ENCODE measurements around the gene LPIN2. TPM values are rescaled to one million over a fixed set of nuclear protein-coding genes. Genes with fewer than 3 reads are reported as not detected.
"Not testable (repeated sequence)": the region's sequence is repeated elsewhere in the genome, so short reads cannot be mapped to it uniquely, and the experiment has no call there.

LPIN2 gene
- total and polyA plus RNA-seq, 5 donors from 2014 or later, result 39.3 to 61.2 (median 48.2) TPM

DNA sequence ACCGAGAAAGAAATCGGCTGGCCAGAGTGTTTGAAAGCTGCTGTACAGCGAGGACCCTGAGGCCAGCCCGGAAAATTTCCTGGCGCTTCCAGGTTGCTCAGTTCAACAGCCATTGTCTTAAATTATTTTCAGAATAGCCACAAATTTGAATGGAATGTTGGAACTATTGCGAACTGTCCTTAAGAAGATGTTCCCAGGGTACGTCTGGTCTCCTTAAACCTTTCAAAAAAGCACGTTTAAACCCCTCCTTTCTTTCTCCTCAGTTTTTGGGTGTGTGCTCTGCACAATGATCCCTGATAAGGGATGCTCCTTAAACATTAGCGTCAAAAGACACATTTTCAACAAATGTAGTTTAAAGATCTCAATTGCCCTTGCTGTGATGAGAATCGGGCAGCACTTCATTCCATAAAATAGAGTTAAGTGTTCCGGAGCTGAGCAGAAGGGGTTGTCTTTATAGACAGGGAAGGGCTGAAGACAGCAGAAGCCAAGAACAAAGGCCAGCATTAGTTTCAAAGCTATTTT, 14.5 kb upstream of the LPIN2 start:
- H3K27me3 ChIP-seq (ENCODE audit: control insufficient read depth, insufficient read depth, low read length), result no peaks in the 10 kb centered on the region
- H3K4me3 ChIP-seq (ENCODE audit: low read depth, low read length), result no peak overlapping the region
- no peak overlapping the region for H3K27ac ChIP-seq (ENCODE audit: insufficient read depth, low read length, poor library complexity, severe bottlenecking)
- Mint-ChIP-seq H3K36me3 (no peaks in the 10 kb centered on the region), H3K4me3 (no peak overlapping the region), H3K4me1 (no peaks in the 10 kb centered on the region), H3K27me3 (peaks cover 11% of the 10 kb centered on the region), H3K9me3 (no peaks in the 10 kb centered on the region), H3K27ac (no peak overlapping the region)
- H3K9me3 ChIP-seq (ENCODE audit: control insufficient read depth in 2 of 2, low read length in 2 of 2), result no peaks in the 10 kb centered on the region
- no peaks in the 10 kb centered on the region for H3K36me3 ChIP-seq (ENCODE audit: control insufficient read depth, insufficient read depth, low read length)
- ATAC-seq (ENCODE audit: low read depth in 2 of 2) (no peak), DNase-seq (no peak)
- H3K4me1 ChIP-seq (ENCODE audit: control insufficient read depth, insufficient read depth, low read length, poor library complexity, severe bottlenecking), result no peaks in the 10 kb centered on the region

GRCh38 chr18:3025544-3025943, 12.6 kb upstream of the LPIN2 start:
- Mint-ChIP-seq H3K27me3 (peaks cover 13% of the 10 kb centered on the region), H3K36me3 (no peaks in the 10 kb centered on the region), H3K27ac (no peak overlapping the region), H3K4me3 (no peak overlapping the region), H3K4me1 (no peaks in the 10 kb centered on the region), H3K9me3 (no peaks in the 10 kb centered on the region)
- H3K27me3 ChIP-seq (ENCODE audit: control insufficient read depth, insufficient read depth, low read length), result no peaks in the 10 kb centered on the region
- DNase-seq (no peak), ATAC-seq (ENCODE audit: low read depth in 2 of 2) (no peak)
- no peaks in the 10 kb centered on the region for H3K4me1 ChIP-seq (ENCODE audit: control insufficient read depth, insufficient read depth, low read length, poor library complexity, severe bottlenecking)
- no peaks in the 10 kb centered on the region for H3K36me3 ChIP-seq (ENCODE audit: control insufficient read depth, insufficient read depth, low read length)
- H3K9me3 ChIP-seq (ENCODE audit: control insufficient read depth in 2 of 2, low read length in 2 of 2), result no peaks in the 10 kb centered on the region
- no peak overlapping the region for H3K27ac ChIP-seq (ENCODE audit: insufficient read depth, low read length, poor library complexity, severe bottlenecking)
- no peak overlapping the region for H3K4me3 ChIP-seq (ENCODE audit: low read depth, low read length)

DNA sequence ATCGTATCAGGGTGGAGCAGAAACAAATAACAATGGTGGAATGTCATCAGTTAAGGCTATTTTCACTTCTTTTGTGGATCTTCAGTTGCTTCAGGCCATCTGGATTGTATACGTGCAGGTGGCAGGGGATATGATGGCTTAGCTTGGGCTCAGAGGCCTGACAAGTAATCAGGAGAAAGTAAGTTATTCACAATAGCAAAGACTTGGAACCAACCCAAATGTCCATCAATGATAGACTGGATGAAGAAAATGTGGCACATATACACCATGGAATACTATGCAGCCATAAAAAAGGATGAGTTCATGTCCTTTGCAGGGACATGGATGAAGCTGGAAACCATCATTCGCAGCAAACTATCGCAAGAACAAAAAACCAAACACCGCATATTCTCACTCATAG, 10.7 kb upstream of the LPIN2 start:
- not testable (repeated sequence) for DNase-seq; ATAC-seq (ENCODE audit: low read depth in 2 of 2); H3K4me1 Mint-ChIP-seq; H3K9me3 ChIP-seq (ENCODE audit: control insufficient read depth in 2 of 2, low read length in 2 of 2); H3K36me3 Mint-ChIP-seq; H3K4me1 ChIP-seq (ENCODE audit: control insufficient read depth, insufficient read depth, low read length, poor library complexity, severe bottlenecking); H3K36me3 ChIP-seq (ENCODE audit: control insufficient read depth, insufficient read depth, low read length); H3K27ac ChIP-seq (ENCODE audit: insufficient read depth, low read length, poor library complexity, severe bottlenecking); H3K27me3 ChIP-seq (ENCODE audit: control insufficient read depth, insufficient read depth, low read length); H3K9me3 Mint-ChIP-seq; H3K27ac Mint-ChIP-seq; H3K4me3 ChIP-seq (ENCODE audit: low read depth, low read length); H3K4me3 Mint-ChIP-seq
- H3K27me3 Mint-ChIP-seq, result peaks cover 14% of the 10 kb centered on the region

GRCh38 chr18:3016585-3017297, 3.8 kb upstream of the LPIN2 start:
- no peak overlapping the region for H3K27ac ChIP-seq (ENCODE audit: insufficient read depth, low read length, poor library complexity, severe bottlenecking)
- DNase-seq (no peak), ATAC-seq (ENCODE audit: low read depth in 2 of 2) (no peak)
- no peaks in the 10 kb centered on the region for H3K9me3 ChIP-seq (ENCODE audit: control insufficient read depth in 2 of 2, low read length in 2 of 2)
- peaks cover 7% of the 10 kb centered on the region for H3K4me1 ChIP-seq (ENCODE audit: control insufficient read depth, insufficient read depth, low read length, poor library complexity, severe bottlenecking)
- H3K4me3 ChIP-seq (ENCODE audit: low read depth, low read length), result no peak overlapping the region
- Mint-ChIP-seq H3K27ac (peak overlapping the region; percentile 42 to 69 (median 44)), H3K4me3 (peak overlapping the region in 2 of 4 donors; percentile 14 to 86), H3K36me3 (no peaks in the 10 kb centered on the region), H3K9me3 (no peaks in the 10 kb centered on the region), H3K27me3 (peaks cover 28% of the 10 kb centered on the region), H3K4me1 (peaks cover 15 to 40% (median 18%) of the 10 kb centered on the region in 4 donors)
- peaks cover 8% of the 10 kb centered on the region for H3K27me3 ChIP-seq (ENCODE audit: control insufficient read depth, insufficient read depth, low read length)
- H3K36me3 ChIP-seq (ENCODE audit: control insufficient read depth, insufficient read depth, low read length), result no peaks in the 10 kb centered on the region

DNA sequence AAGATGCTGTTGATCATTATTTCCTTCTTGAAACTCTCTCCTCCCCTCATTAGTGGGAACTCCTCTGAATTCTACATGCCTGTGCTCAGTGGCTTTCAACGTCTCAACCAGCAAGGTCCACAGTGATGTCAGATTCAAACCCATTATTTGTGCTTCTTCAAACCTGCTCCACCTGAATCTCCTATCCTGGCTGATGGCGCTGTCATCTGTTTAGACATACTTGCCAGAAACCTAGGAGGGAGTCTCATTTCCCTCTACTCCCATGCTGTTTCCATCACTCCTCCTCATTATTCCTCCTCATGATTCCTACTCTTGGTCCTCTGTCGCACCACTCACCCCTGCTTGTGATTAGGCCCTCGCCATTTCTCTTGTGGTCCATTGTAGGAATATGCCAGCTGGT, 2.9 kb upstream of the LPIN2 start:
- H3K4me1 ChIP-seq (ENCODE audit: control insufficient read depth, insufficient read depth, low read length, poor library complexity, severe bottlenecking), result peaks cover 7% of the 10 kb centered on the region
- Mint-ChIP-seq H3K27me3 (peaks cover 25% of the 10 kb centered on the region), H3K36me3 (no peaks in the 10 kb centered on the region), H3K4me3 (peak overlapping the region in 3 of 4 donors; percentile 18 to 86 (median 47)), H3K4me1 (peaks cover 19 to 49% (median 24%) of the 10 kb centered on the region in 4 donors), H3K27ac (peak overlapping the region in 1 of 3 donors; percentile 58), H3K9me3 (no peaks in the 10 kb centered on the region)
- H3K36me3 ChIP-seq (ENCODE audit: control insufficient read depth, insufficient read depth, low read length), result no peaks in the 10 kb centered on the region
- H3K9me3 ChIP-seq (ENCODE audit: control insufficient read depth in 2 of 2, low read length in 2 of 2), result no peaks in the 10 kb centered on the region
- DNase-seq, result no peak
- H3K27ac ChIP-seq (ENCODE audit: insufficient read depth, low read length, poor library complexity, severe bottlenecking), result no peak overlapping the region
- peaks cover 8% of the 10 kb centered on the region for H3K27me3 ChIP-seq (ENCODE audit: control insufficient read depth, insufficient read depth, low read length)
- no peak overlapping the region for H3K4me3 ChIP-seq (ENCODE audit: low read depth, low read length)
- ATAC-seq (ENCODE audit: low read depth in 2 of 2), result no peak

- Histone ChIP-seq H3K27me3 (ENCODE audit: control insufficient read depth, insufficient read depth, low read length) (peaks cover 8% of the 10 kb centered on the region), H3K4me3 (ENCODE audit: low read depth, low read length) (no peak overlapping the region), H3K27ac (ENCODE audit: insufficient read depth, low read length, poor library complexity, severe bottlenecking) (no peak overlapping the region), H3K4me1 (ENCODE audit: control insufficient read depth, insufficient read depth, low read length, poor library complexity, severe bottlenecking) (peaks cover 7% of the 10 kb centered on the region), H3K36me3 (ENCODE audit: control insufficient read depth, insufficient read depth, low read length) (no peaks in the 10 kb centered on the region), H3K9me3 (ENCODE audit: control insufficient read depth in 2 of 2, low read length in 2 of 2) (no peaks in the 10 kb centered on the region)
- DNase-seq, result no peak
- no peaks in the 10 kb centered on the region for H3K36me3 Mint-ChIP-seq
- H3K4me3 Mint-ChIP-seq, result peak overlapping the region in 3 of 4 donors; percentile 3 to 86 (median 65)
- ATAC-seq (ENCODE audit: low read depth in 2 of 2), result no peak
- H3K9me3 Mint-ChIP-seq, result no peaks in the 10 kb centered on the region
- peaks cover 19 to 53% (median 30%) of the 10 kb centered on the region in 4 donors for H3K4me1 Mint-ChIP-seq
- H3K27me3 Mint-ChIP-seq, result peaks cover 25% of the 10 kb centered on the region
- peak overlapping the region in 2 of 3 donors; percentile 58 to 85 for H3K27ac Mint-ChIP-seq
These were observed 2.3 kb upstream of the LPIN2 start for GRCh38 chr18:3015204-3015592.

GRCh38 chr18:3014503-3015203, 1.7 kb upstream of the LPIN2 start:
- H3K4me3 ChIP-seq (ENCODE audit: low read depth, low read length), result no peak overlapping the region
- no peaks in the 10 kb centered on the region for H3K36me3 ChIP-seq (ENCODE audit: control insufficient read depth, insufficient read depth, low read length)
- Mint-ChIP-seq H3K27me3 (peaks cover 25% of the 10 kb centered on the region), H3K4me1 (peaks cover 19 to 59% (median 34%) of the 10 kb centered on the region in 4 donors), H3K4me3 (peak overlapping the region; percentile 36 to 86 (median 69)), H3K9me3 (peaks cover 0 to 2% (median 0%) of the 10 kb centered on the region in 7 donors), H3K36me3 (no peaks in the 10 kb centered on the region), H3K27ac (peak overlapping the region in 2 of 3 donors; percentile 51 to 85)
- peaks cover 8% of the 10 kb centered on the region for H3K27me3 ChIP-seq (ENCODE audit: control insufficient read depth, insufficient read depth, low read length)
- no peaks in the 10 kb centered on the region for H3K9me3 ChIP-seq (ENCODE audit: control insufficient read depth in 2 of 2, low read length in 2 of 2)
- ATAC-seq (ENCODE audit: low read depth in 2 of 2), result no peak
- H3K27ac ChIP-seq (ENCODE audit: insufficient read depth, low read length, poor library complexity, severe bottlenecking), result no peak overlapping the region
- no peak for DNase-seq
- H3K4me1 ChIP-seq (ENCODE audit: control insufficient read depth, insufficient read depth, low read length, poor library complexity, severe bottlenecking), result peaks cover 7% of the 10 kb centered on the region
